ENCODE results near the gene GNE.
"Not testable (repeated sequence)": the region's sequence is repeated elsewhere in the genome, so short reads cannot be mapped to it uniquely, and the experiment has no call there.

The GNE gene

GRCh38 chr9:36263683-36264082 lies 5.4 kb upstream of the GNE start:
- FAIRE-seq: no peak

GRCh38 chr9:36258996-36259533 lies 817 bp upstream of the GNE start:
- FAIRE-seq: no peak

- no peak for FAIRE-seq
Observed at GRCh38 chr9:36251428-36251827, 6.8 kb downstream of the GNE start.

- FAIRE-seq: no peak
Observed at GRCh38 chr9:36250079-36250478, 8.2 kb downstream of the GNE start.

- FAIRE-seq: no peak
Observed at GRCh38 chr9:36249189-36249588, 9.1 kb downstream of the GNE start.

- FAIRE-seq: peak; percentile 53
Observed at GRCh38 chr9:36248061-36248460, 10.2 kb downstream of the GNE start.

GRCh38 chr9:36247356-36247755 lies 10.9 kb downstream of the GNE start:
- FAIRE-seq: no peak

- no peak for FAIRE-seq
Observed at GRCh38 chr9:36245906-36246305, 12.3 kb downstream of the GNE start.

- FAIRE-seq: not testable (repeated sequence)
Observed at GRCh38 chr9:36239675-36240074, 18.6 kb downstream of the GNE start.

- FAIRE-seq: not testable (repeated sequence)
Observed at GRCh38 chr9:36239205-36239604, 19.0 kb downstream of the GNE start.

GRCh38 chr9:36237230-36237629 lies 21.0 kb downstream of the GNE start:
- no peak for FAIRE-seq

- FAIRE-seq: no peak
Observed at GRCh38 chr9:36222449-36222848, 35.8 kb downstream of the GNE start.

GRCh38 chr9:36221667-36222066 lies 36.6 kb downstream of the GNE start:
- FAIRE-seq: no peak

GRCh38 chr9:36218411-36218901 lies 39.8 kb downstream of the GNE start:
- no peak for FAIRE-seq

GRCh38 chr9:36218011-36218410 lies 40.2 kb downstream of the GNE start:
- FAIRE-seq: no peak

- FAIRE-seq: no peak
Observed at GRCh38 chr9:36217256-36217968, 40.8 kb downstream of the GNE start.

GRCh38 chr9:36214571-36214970 lies 43.7 kb downstream of the GNE start:
- no peak for FAIRE-seq

- FAIRE-seq: no peak
Observed at GRCh38 chr9:36213989-36214388, 44.3 kb downstream of the GNE start.

- no peak for FAIRE-seq
Observed at GRCh38 chr9:36213387-36213786, 44.9 kb downstream of the GNE start.

- no peak for FAIRE-seq
Observed at GRCh38 chr9:36211510-36211909, 46.7 kb downstream of the GNE start.

- FAIRE-seq: no peak
Observed at GRCh38 chr9:36210722-36211121, 47.5 kb downstream of the GNE start.

GRCh38 chr9:36208521-36209253 lies 49.6 kb downstream of the GNE start:
- no peak for FAIRE-seq

- no peak for FAIRE-seq
Observed at GRCh38 chr9:36207546-36208012, 50.7 kb downstream of the GNE start.

- FAIRE-seq: no peak
Observed at GRCh38 chr9:36207016-36207415, 51.2 kb downstream of the GNE start.

Data from TTC549 (cell line).